GM20000 (cell line): ENCODE results near the gene TMED5.

ENCODE experiments used
- DNase-seq: peaks from one replicate; pipeline ENCODE4 v3.0.0; 2012; ENCODE audit warnings: low spot score
- TF ChIP-seq, protein P1 (sequence below): IDR thresholded peaks from 2 replicates; pipeline ENCODE4 v1.5.1; 2012; ENCODE audit warnings: mild to moderate bottlenecking, control low read depth; ENCODE audit errors: extremely low read depth, missing control alignments

Gene TMED5

DNA sequence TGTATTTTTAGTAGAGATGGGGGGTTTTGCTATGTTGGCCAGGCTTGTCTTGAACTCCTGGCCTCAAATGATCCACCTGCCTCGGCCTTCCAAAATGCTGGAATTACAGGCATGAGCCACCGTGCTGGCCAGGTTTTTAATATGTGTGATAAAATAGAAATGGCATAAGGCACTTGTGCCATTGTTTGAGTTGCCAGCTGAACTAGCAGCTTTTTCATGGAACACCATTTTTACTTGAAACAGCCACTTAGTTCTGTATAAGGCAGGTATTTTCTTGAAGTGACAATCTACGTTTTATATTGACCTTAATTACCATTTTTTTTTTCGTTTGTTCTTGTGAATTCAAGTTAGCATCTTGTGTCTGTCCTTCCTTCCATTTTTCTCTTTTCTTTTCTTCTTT is 72.8 kb downstream of the TMED5 start:
- no peak for DNase-seq
- TF ChIP-seq, protein P1, sequence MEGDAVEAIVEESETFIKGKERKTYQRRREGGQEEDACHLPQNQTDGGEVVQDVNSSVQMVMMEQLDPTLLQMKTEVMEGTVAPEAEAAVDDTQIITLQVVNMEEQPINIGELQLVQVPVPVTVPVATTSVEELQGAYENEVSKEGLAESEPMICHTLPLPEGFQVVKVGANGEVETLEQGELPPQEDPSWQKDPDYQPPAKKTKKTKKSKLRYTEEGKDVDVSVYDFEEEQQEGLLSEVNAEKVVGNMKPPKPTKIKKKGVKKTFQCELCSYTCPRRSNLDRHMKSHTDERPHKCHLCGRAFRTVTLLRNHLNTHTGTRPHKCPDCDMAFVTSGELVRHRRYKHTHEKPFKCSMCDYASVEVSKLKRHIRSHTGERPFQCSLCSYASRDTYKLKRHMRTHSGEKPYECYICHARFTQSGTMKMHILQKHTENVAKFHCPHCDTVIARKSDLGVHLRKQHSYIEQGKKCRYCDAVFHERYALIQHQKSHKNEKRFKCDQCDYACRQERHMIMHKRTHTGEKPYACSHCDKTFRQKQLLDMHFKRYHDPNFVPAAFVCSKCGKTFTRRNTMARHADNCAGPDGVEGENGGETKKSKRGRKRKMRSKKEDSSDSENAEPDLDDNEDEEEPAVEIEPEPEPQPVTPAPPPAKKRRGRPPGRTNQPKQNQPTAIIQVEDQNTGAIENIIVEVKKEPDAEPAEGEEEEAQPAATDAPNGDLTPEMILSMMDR, result no peak

DNA sequence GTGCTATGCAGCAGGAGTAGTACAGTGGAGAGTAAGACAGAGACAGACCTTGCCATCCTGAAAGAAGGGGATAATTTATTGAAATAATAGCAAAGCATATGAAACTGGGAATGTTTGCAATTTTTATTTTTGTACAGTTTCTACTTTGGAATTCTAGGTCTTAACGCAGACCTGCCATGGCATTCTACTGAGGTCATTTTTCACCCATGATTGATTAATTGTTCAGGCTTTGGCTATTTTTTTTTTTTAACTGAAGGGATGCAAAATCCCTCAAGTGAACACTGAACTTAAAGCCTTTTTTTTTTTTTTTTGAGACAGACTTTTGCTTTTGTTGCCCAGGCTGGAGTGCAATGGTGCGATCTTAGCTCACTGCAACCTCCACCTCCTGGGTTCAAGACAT is 74.0 kb downstream of the TMED5 start:
- no peak for DNase-seq
- TF ChIP-seq, protein P1, result no peak

DNA sequence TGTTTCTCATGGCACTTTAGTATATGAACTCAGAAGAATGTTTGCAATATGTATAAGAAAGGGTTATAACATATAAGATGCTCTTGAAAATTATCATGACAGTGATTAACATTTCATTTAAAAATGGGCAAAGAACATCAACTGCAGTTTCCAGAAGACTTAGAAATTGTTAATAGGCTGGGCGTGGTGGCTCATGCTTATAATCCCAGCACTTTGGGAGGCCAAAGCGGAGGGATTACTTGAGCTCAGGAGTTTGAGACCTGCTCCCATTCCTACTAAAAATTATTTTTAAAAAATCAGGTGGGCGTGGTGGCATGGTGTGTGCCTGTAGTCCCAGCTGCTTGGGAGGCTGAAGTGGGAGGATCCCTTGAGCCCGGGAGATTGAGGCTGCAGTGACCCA is 78.1 kb downstream of the TMED5 start:
- no peak for DNase-seq
- TF ChIP-seq, protein P1, result no peak
